Fibroblast of lung (primary cell): ENCODE measurements around the gene SGK1. TPM values are rescaled to one million over a fixed set of nuclear protein-coding genes. Genes with fewer than 3 reads are reported as not detected.

ENCODE experiments used
- DNase-seq, 2 donors: peaks; one replicate each; pipeline versions ENCODE4 v3.0.0 to v3.0.0-alpha.2; 2010; ENCODE audit warnings: low read depth in 2 of 2
- H2AFZ ChIP-seq: 2 replicates; pipeline ENCODE4 v1.5.1; 2012; ENCODE audit warnings: low read length, control low read depth, inconsistent platforms
- H3K27ac ChIP-seq: 2 replicates; pipeline ENCODE4 v1.5.1; 2011; ENCODE audit warnings: low read length, control low read depth; ENCODE audit not compliant: insufficient read depth
- H3K27me3 ChIP-seq: 2 replicates; pipeline ENCODE4 v1.5.1; 2011; ENCODE audit warnings: mild to moderate bottlenecking, low read length; ENCODE audit not compliant: control insufficient read depth, insufficient read depth
- H3K36me3 ChIP-seq: 2 replicates; pipeline ENCODE4 v1.5.1; 2011; ENCODE audit warnings: low read length; ENCODE audit not compliant: control insufficient read depth, insufficient read depth
- H3K4me1 ChIP-seq: 2 replicates; pipeline ENCODE4 v1.5.1; 2011; ENCODE audit warnings: low read length; ENCODE audit not compliant: control insufficient read depth, insufficient read depth; ENCODE audit errors: extremely low read depth
- H3K4me2 ChIP-seq: 2 replicates; pipeline ENCODE4 v1.5.1; 2011; ENCODE audit warnings: low read length, control low read depth; ENCODE audit not compliant: insufficient read depth; ENCODE audit errors: extremely low read depth
- H3K4me3 ChIP-seq, 4 experiments: fragments of 200-600 bp in 1 of 4; sonication (generic) in 1 of 4; replicated peaks in 1 of 4; 2 replicates each; pipeline ENCODE4 v1.5.1; 2011 to 2016; ENCODE audit warnings: low read length in 4 of 4, low read depth in 3 of 4, mild to moderate bottlenecking in 3 of 4, control low read depth in 2 of 4, inconsistent platforms in 1 of 4, mixed read lengths in 1 of 4; ENCODE audit not compliant: insufficient read depth in 1 of 4; ENCODE audit errors: control extremely low read depth in 1 of 4
- H3K79me2 ChIP-seq: 2 replicates; pipeline ENCODE4 v1.5.1; 2012; ENCODE audit warnings: mild to moderate bottlenecking, low read length, inconsistent platforms; ENCODE audit not compliant: control insufficient read depth, insufficient read depth
- H3K9ac ChIP-seq: 2 replicates; pipeline ENCODE4 v1.5.1; 2011; ENCODE audit warnings: mild to moderate bottlenecking, low read length, control low read depth; ENCODE audit not compliant: insufficient read depth
- H3K9me3 ChIP-seq: 2 replicates; pipeline ENCODE4 v1.5.1; 2012; ENCODE audit warnings: low read depth, low read length; ENCODE audit not compliant: control insufficient read depth, insufficient read depth
- H4K20me1 ChIP-seq: 2 replicates; pipeline ENCODE4 v1.5.1; 2011; ENCODE audit warnings: low read length; ENCODE audit not compliant: control insufficient read depth, insufficient read depth; ENCODE audit errors: extremely low read depth
- CTCF ChIP-seq, 2 donors: IDR thresholded peaks in 1 of 2; conservative IDR thresholded peaks in 1 of 2; 1 replicate in 1 of 2; 2 replicates in 1 of 2; pipeline ENCODE4 v1.5.1; 2011 to 2012; ENCODE audit warnings: low read length in 2 of 2, control low read depth in 1 of 2, inconsistent platforms in 1 of 2, low read depth in 1 of 2, mild to moderate bottlenecking in 1 of 2
- EZH2 ChIP-seq: IDR thresholded peaks from 2 replicates; pipeline ENCODE4 v1.5.1; 2012; ENCODE audit warnings: low read length, control low read depth, mild to moderate bottlenecking; ENCODE audit errors: missing control alignments
- polyA plus RNA-seq, 2 donors: library from polyadenylated mRNA; depleted of rRNA in 1 of 2; stranded (reverse) in 1 of 2; unstranded in 1 of 2; fragments of >200 nt; gene quantifications; 2 replicates each; pipeline ENCODE4 v1.2.1, GENCODE V29; 2011 to 2012; ENCODE audit warnings: missing spikeins in 1 of 2
- total RNA-seq: library from RNA; depleted of rRNA; stranded (reverse); fragments of >200 nt; gene quantifications from 2 replicates; pipeline ENCODE4 v1.2.1, GENCODE V29; 2014

Gene SGK1
- total and polyA plus RNA-seq, 2 donors (not counting 1 experiment from before 2014, with no cell fraction given): 132 to 154 TPM

- Histone ChIP-seq H3K4me2 (no peak overlapping the region), H3K4me3 (no peak overlapping the region), H3K79me2 (no peaks in the 10 kb centered on the region), H3K36me3 (no peaks in the 10 kb centered on the region), H3K27me3 (no peaks in the 10 kb centered on the region), H3K9me3 (no peaks in the 10 kb centered on the region), H3K27ac (no peak overlapping the region), H3K9ac (no peak overlapping the region), H2AFZ (no peak overlapping the region), H4K20me1 (no peaks in the 10 kb centered on the region), H3K4me1 (no peaks in the 10 kb centered on the region)
- peak in 1 of 2 donors; percentile 65 for DNase-seq
- TF ChIP-seq EZH2: no peak
- no peak for TF ChIP-seq CTCF (conservative IDR thresholded peaks at IDR 0.05 in 1 of 2, IDR thresholded peaks at IDR 0.05 in 1 of 2; ENCODE audit: low read depth in 1 of 2, low read length in 2 of 2)
Measured at GRCh38 chr6:134161041-134161440, 156.9 kb downstream of the SGK1 start.

GRCh38 chr6:134152767-134153485, 165.0 kb downstream of the SGK1 start:
- no peak overlapping the region for H3K9ac ChIP-seq
- no peak for TF ChIP-seq EZH2
- TF ChIP-seq CTCF (conservative IDR thresholded peaks at IDR 0.05 in 1 of 2, IDR thresholded peaks at IDR 0.05 in 1 of 2; ENCODE audit: low read depth in 1 of 2, low read length in 2 of 2): no peak
- H3K27me3 ChIP-seq: no peaks in the 10 kb centered on the region
- H3K27ac ChIP-seq: no peak overlapping the region
- no peaks in the 10 kb centered on the region for H3K79me2 ChIP-seq
- H3K4me1 ChIP-seq: no peaks in the 10 kb centered on the region
- H4K20me1 ChIP-seq: no peaks in the 10 kb centered on the region
- H3K4me2 ChIP-seq: no peak overlapping the region
- H3K4me3 ChIP-seq: no peak overlapping the region
- no peaks in the 10 kb centered on the region for H3K9me3 ChIP-seq
- H2AFZ ChIP-seq: no peak overlapping the region
- H3K36me3 ChIP-seq: no peaks in the 10 kb centered on the region
- DNase-seq: no peak

GRCh38 chr6:134148566-134148965, 169.3 kb downstream of the SGK1 start:
- Histone ChIP-seq H2AFZ (no peak overlapping the region), H3K79me2 (no peaks in the 10 kb centered on the region), H3K4me1 (peaks cover 2% of the 10 kb centered on the region), H3K4me3 (no peak overlapping the region), H3K9me3 (no peaks in the 10 kb centered on the region), H3K36me3 (no peaks in the 10 kb centered on the region), H3K9ac (no peak overlapping the region), H3K4me2 (no peak overlapping the region), H3K27me3 (no peaks in the 10 kb centered on the region), H3K27ac (no peak overlapping the region), H4K20me1 (no peaks in the 10 kb centered on the region)
- no peak for DNase-seq
- no peak for TF ChIP-seq EZH2
- no peak for TF ChIP-seq CTCF (conservative IDR thresholded peaks at IDR 0.05 in 1 of 2, IDR thresholded peaks at IDR 0.05 in 1 of 2; ENCODE audit: low read depth in 1 of 2, low read length in 2 of 2)
